K562 (cell line): ENCODE results near the gene PRIM1.

Experiments used
- CTCF ChIP-seq, 3 experiments: IDR thresholded peaks in 2 of 3; conservative IDR thresholded peaks in 1 of 3; 2 replicates each; pipeline ENCODE4 v1.5.1; 2011 to 2012; ENCODE audit warnings: low read length in 3 of 3, mild to moderate bottlenecking in 3 of 3, control low read depth in 2 of 3, improper control_type of control experiment in 1 of 3, inconsistent platforms in 1 of 3, low read depth in 1 of 3, mixed read lengths in 1 of 3, moderate library complexity in 1 of 3; ENCODE audit not compliant: insufficient read depth in 2 of 3
- ETV5 ChIP-seq: sonication (generic); formaldehyde crosslinking; IDR thresholded peaks from 2 replicates; pipeline ENCODE4 v1.4.0; 2020; ENCODE audit warnings: low read depth, mild to moderate bottlenecking, missing genetic modification reagents
- FOXJ3 ChIP-seq: sonication (generic); formaldehyde crosslinking; IDR thresholded peaks from 2 replicates; pipeline ENCODE4 v1.4.0; 2020; ENCODE audit warnings: mild to moderate bottlenecking, missing genetic modification reagents
- MYBL2 ChIP-seq, 2 experiments: fragments of 450-650 bp in 1 of 2; sonication (generic) in 1 of 2; formaldehyde crosslinking in 1 of 2; IDR thresholded peaks; 2 replicates each; pipeline versions ENCODE4 v1.6.1 to v1.8.1; 2017 to 2022; ENCODE audit warnings: borderline replicate concordance in 1 of 2, inconsistent platforms in 1 of 2, low read depth in 1 of 2, mild to moderate bottlenecking in 1 of 2, missing genetic modification reagents in 1 of 2, moderate library complexity in 1 of 2
- NONO ChIP-seq, 2 experiments: fragments of 200-400 bp in 1 of 2; fragments of 450-650 bp in 1 of 2; formaldehyde crosslinking in 1 of 2; IDR thresholded peaks; 2 replicates each; pipeline ENCODE4 v1.6.1; 2017; ENCODE audit warnings: low read depth in 2 of 2, mild to moderate bottlenecking in 2 of 2, moderate library complexity in 2 of 2, low read length in 1 of 2
- POLR2A ChIP-seq: fragments of 450-650 bp; conservative IDR thresholded peaks from 2 replicates; pipeline ENCODE4 v1.6.1; 2016
- SMC3 ChIP-seq: conservative IDR thresholded peaks from 2 replicates; pipeline ENCODE4 v1.6.1; 2011; ENCODE audit warnings: low read depth, low read length, improper control_type of control experiment; ENCODE audit not compliant: insufficient read depth
- TAF1 ChIP-seq: IDR thresholded peaks from 2 replicates; pipeline ENCODE4 v1.6.1; 2011; ENCODE audit warnings: mild to moderate bottlenecking, low read length, moderate library complexity; ENCODE audit not compliant: insufficient read depth, control insufficient read depth, severe bottlenecking; ENCODE audit errors: extremely low read depth
- TFE3 ChIP-seq: fragments of 450-650 bp; formaldehyde crosslinking; IDR thresholded peaks from 2 replicates; pipeline ENCODE4 v1.4.0; 2020; ENCODE audit warnings: mild to moderate bottlenecking, mixed read lengths
- ZSCAN32 ChIP-seq: fragments of 450-650 bp; formaldehyde crosslinking; IDR thresholded peaks from 2 replicates; pipeline ENCODE4 v1.4.0; 2020; ENCODE audit warnings: mild to moderate bottlenecking, moderate library complexity

DNA sequence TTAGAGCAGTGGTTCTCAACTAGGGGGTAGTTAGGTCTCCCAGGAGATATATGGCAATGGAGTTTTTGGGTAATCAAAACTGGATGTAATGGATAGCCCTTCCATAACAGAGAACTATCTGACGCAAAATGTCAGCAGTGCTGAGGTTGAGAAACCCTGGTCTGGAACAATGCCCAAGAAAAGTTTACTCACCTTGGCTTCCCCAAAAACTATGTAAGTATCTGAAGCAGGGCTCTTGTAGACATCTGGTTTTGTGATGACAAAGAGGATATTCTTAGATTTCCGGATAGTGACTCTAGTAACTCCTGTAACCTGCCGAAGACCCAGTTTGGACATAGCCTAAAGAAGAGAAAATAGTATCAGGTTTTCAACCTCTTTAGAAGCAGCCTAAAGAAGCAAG is 38.8 kb downstream of the PRIM1 start:
- TF ChIP-seq SMC3: no peak
- no peak for TF ChIP-seq MYBL2 (IDR thresholded peaks at IDR 0.05; ENCODE audit: low read depth)
- no peak for TF ChIP-seq MYBL2 (CRISPR knock-in tag; IDR thresholded peaks at IDR 0.05; ENCODE audit: borderline replicate concordance)
- no peak for TF ChIP-seq NONO (IDR thresholded peaks at IDR 0.05; ENCODE audit: low read depth in 2 of 2, low read length in 1 of 2)
- no peak for TF ChIP-seq CTCF (IDR thresholded peaks at IDR 0.05 in 2 of 3, conservative IDR thresholded peaks at IDR 0.05 in 1 of 3; ENCODE audit: insufficient read depth in 2 of 3, low read depth in 1 of 3, low read length in 3 of 3)
- TF ChIP-seq TAF1: no peak
- TF ChIP-seq ETV5 (CRISPR knock-in tag): no peak
- TF ChIP-seq TFE3: no peak
- no peak for TF ChIP-seq FOXJ3 (CRISPR knock-in tag)
- no peak for TF ChIP-seq POLR2A
- no peak for TF ChIP-seq ZSCAN32 (CRISPR knock-in tag)
